Activated T-helper 1 cell treated with anti-CD3 and anti-CD28 coated beads, Interleukin-2, amount 50 U/mL, for 16 hours (primary cell): ENCODE measurements around the gene GARS1.
"Not testable (repeated sequence)": the region's sequence is repeated elsewhere in the genome, so short reads cannot be mapped to it uniquely, and the experiment has no call there.

Experiments
- DNase-seq, 2 donors: peaks; one replicate each; pipeline ENCODE4 v3.0.0-alpha.2; 2020; ENCODE audit warnings: low read depth in 1 of 2, low spot score in 1 of 2

The GARS1 gene

DNA sequence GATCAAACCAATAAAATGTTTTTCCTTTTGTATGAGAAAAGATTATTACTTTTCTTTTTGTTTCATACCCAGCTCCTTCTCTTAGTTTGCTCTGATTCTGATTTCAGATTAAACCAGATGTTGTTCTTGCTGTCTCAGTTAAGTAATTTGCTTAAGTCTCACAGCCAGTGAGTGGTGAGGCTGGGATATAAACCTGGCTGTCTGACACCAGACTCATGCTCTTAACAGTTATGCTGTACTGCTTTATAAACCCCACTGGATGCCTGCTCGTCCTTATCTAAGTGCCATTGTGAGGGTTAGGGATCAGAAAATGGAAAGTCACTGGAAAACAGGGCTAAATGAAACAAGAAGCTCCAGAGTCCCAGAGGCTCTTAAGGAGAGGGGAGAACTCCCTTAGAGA lies 24.3 kb downstream of the GARS1 start:
- DNase-seq = no peak

DNA sequence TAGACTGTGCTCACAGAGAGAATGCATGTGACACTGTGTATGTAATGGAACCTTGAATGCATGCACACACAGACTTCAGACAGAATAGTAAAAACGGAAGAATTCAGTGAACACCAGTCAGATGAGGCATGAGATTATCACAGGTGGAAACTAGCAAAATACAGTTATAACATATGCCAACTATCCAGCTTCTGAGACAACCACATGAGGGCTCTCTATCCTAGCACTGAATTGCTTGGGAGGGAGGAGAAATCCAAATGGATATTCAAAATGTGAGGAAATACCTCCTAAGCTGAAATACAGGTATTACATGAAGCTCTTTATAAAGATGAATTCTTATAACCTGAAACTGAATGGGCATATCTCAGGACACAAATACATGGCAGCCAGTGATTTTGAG lies 30.6 kb downstream of the GARS1 start:
- no peak for DNase-seq

DNA sequence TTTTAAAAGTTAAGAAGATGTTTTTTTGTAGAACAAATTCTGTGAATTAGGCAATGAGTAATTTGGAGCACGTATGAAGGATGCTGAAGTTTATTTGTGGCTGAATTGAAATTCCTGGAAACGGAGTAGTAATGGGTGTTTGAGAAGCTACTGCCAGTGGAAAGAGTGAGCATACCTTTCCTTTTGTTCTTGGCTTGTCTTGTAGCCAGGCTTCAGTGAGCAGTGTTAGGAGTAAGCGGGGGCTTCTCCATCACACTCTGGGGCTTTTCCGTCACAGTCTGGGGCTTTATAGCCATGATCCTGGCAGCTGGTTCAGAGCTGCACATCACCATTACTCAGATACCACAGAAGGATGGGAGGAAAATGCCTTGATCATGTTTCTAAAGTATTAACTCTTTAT lies 32.3 kb downstream of the GARS1 start:
- DNase-seq = no peak

DNA sequence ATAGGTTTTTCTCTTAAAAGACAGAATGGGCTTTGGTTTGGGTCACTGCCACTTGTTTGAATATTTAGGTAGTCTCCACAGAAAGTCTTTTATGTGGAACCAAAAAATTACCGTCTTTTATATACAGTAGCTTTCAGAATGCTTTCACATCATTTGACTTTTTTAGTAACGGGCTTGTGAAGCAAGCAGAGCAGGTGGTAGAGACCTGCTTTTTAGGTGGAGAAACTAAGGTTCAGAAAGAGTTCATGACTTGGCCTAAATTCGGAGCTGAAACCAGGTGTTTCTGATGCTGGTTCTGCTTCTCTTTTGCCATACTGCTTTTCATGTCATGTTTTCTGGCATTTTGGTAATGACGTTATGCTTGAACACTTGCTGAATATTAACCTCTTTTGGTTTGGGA lies 36.3 kb downstream of the GARS1 start:
- no peak for DNase-seq

DNA sequence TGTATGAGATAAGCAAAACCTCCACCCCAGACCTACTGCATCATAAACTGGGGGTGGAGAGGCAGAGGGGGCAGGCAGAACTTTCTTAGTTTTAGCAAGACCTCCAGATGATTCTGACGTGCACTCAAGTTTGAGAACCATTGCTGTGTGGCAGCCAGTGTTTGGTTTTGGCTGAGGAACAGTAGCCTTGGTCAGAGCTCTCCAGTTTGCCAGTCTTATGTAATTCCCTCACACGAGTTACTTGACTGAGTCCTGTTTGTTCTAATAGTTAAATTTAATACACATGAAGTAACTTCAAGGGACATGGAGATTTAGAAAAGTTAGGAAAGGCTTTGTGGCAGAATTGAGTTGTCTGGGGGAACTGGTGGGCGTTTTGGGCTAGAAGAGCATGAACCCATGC lies 38.5 kb downstream of the GARS1 start:
- DNase-seq = no peak

DNA sequence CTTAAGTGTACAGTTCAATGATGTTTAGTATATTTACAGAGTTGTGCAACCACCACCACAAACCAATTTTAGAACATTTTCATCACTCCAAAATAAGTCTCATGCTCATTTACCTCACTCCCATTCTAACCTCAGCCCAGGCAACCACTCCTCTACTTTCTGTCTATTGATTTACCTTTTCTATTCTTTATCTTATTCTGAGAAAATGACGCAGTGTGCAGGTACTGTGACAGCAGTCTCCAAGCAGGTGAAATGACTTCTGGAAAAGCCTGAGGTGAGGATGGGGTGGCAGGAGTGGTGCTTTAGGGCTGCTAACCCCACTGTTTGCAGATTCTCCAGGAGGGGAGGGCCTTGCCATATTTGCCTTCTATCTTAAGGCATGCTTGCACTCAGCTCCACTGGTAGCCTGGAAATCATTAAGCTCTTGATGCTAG lies 39.5 kb downstream of the GARS1 start:
- DNase-seq = no peak

DNA sequence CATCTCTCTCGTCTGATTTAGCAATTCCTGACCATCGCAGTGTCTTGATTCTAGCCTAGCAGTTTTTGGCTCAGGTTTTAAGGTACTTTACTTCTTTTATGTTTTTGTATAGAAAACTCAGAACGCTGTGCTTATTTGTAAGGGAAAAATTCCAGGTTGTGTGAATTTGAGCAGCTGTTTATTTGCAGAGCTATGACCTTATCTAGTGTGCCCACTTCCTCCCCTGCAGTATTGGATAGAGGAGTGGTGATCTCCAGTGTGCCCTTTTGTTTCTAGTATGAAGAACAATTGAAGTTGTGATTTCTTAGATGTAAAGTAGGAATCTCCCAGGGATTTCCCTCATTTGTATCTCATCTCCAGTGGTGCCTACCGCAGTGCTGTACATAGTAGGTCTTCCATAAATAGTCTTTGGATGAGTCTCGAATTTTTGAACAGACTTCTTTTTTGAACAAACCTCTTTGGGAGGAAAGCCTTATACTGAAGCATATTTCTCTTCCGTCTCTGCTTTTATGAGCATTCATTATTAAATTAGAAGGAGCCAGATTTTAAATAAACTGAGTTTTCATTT lies 40.0 kb downstream of the GARS1 start:
- no peak for DNase-seq

DNA sequence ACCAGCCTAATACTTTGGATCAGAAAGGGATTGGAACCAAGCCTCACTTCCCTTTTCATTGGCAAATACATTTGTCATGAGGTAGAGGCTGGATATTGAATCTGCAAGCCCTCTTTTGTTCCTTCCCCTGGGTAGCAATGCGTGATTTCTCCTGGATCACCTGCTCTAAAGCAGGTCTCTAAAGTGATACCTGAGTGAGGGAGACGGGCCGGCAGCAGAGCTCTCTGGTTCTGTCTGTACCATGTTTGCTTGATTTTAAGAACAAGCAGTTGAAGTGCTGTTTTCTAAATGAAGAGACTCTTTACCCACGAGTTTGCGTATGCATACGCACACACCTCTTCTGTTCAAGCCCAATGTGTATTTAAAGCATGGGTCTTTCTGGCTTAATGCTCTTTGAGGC lies 41.1 kb downstream of the GARS1 start:
- no peak for DNase-seq

DNA sequence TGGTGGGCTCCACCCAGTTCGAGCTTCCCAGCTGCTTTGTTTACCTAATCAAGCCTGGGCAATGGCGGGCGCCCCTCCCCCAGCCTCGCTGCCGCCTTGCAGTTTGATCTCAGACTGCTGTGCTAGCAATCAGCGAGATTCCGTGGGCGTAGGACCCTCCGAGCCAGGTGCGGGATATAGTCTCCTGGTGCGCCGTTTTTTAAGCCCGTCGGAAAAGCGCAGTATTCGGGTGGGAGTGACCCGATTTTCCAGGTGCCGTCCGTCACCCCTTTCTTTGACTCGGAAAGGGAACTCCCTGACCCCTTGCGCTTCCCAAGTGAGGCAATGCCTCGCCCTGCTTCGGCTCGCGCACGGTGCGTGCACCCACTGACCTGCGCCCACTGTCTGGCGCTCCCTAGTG lies 47.6 kb downstream of the GARS1 start:
- DNase-seq = not testable (repeated sequence)

DNA sequence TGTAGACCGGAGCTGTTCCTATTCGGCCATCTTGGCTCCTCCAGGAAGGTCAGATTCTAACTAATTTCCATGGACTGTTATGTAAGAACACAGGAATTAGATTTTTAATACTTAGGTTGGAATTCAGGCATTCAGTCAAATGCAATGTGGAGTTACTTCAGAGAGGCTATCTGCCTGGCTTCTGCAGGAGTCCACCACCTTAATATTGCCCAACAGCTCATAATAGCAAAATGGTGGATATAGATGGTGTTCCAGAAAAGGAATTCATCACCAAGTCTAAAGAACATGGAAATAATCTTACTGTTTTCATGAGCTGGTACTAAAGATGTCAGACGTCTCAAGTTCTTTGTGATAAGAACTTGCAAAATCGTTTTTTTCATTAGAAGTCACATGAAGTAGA lies 48.1 kb downstream of the GARS1 start:
- DNase-seq = no peak

DNA sequence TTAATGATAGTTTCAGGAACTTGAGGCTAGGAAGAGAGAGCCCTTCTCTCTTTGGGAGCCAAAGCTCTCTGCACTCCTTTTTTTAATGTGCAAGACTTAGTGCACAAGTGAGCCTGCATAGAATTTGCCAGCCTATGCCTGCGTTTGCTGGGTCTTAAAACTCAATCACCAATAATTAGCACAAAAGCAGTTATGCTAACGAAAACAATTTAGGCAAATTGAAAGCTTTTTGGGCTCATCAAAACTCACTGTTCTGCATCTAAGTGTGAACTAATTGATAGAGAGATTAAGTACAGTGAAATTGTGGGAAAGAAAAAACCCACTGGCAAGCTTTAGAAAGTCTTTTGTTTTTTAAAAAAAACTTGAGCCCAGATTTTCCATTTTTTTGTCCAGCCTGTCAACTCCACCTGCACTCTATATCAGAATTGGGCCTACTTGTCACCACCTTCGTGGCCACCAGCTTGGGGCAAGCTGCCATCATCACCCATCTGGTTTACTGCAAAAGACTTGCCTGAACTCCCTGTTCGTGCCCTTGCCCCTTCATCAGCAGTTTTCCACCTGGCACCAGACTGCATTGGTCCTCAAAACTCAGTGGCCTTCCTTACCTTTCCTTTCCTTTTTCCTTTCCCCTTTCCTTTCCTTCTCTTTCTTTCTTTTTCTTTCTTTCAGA lies 49.7 kb downstream of the GARS1 start:
- no peak for DNase-seq

DNA sequence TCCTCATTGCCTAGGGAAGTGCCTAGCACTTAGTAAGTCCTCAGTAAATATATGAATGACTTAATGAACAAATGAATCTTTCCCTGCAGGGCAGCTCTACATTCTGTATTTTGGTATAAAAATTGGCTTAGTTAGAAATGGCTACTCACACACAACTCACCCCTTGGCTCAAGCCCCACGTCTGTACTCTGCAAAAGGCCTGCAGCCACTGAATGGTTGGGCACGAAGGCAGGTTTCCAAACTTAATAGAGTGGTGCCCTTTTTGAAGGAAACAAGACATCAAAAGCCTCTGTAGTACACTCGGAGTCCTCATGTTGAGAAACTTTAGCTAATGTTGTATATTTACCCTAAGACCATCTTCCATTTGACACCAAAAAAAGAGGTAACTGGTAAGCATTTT lies 51.0 kb downstream of the GARS1 start:
- DNase-seq = no peak

DNA sequence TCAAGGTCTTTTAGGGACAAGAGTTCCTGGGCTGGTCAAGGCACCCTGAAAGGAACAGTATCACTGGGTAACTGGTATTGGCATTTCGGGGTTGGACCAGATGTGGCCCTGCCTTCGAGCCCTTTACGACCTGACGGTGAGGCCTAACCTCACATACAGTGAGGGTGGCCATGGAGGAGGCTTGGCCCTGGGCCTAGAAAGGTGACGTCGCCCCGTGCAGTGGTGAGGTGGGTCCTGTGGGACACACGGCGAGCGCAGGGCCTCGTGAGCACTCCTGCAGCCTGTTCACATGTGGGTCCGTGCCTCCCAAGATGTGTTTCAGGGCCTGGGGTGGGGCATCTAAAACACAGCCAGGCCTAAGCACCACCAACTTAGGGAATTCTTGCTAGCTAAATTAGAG lies 51.5 kb downstream of the GARS1 start:
- no peak for DNase-seq

DNA sequence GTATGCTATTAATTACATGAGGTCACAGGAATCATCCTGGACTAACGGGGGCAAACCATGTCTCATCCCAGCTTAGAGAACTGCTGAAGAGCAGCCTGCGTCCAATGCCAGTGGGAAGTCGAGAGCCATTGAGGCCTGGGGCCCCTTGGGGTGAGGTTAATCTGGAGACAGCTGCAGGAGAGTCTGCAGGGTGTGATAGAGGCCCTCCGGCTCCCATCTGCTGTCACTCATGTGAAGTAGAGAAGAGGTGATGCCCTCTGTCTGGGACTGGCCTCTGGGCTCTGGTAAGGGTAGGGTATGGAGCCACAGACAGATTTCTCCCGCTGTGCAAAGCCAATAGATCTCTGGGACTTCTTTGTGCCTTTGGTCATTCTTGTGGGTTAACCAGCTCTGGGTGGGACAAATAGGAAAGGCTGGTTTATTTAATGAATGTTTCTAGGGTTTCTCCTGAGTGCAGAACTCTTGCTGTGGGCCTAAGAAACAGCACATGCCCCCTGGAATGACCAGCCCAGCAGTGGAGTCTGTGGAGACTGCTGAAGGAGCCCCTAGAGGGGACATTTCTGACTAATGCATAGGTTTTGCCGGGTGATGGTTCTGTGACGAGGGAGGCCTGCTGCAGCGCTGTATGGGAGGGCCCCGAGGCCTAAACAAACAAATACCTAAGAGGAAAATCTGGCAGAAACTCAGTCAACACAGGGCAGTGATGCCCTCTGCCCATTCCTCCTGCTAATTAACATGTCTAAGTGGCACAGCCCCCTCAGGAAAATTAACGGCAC lies 53.1 kb downstream of the GARS1 start:
- no peak for DNase-seq

DNA sequence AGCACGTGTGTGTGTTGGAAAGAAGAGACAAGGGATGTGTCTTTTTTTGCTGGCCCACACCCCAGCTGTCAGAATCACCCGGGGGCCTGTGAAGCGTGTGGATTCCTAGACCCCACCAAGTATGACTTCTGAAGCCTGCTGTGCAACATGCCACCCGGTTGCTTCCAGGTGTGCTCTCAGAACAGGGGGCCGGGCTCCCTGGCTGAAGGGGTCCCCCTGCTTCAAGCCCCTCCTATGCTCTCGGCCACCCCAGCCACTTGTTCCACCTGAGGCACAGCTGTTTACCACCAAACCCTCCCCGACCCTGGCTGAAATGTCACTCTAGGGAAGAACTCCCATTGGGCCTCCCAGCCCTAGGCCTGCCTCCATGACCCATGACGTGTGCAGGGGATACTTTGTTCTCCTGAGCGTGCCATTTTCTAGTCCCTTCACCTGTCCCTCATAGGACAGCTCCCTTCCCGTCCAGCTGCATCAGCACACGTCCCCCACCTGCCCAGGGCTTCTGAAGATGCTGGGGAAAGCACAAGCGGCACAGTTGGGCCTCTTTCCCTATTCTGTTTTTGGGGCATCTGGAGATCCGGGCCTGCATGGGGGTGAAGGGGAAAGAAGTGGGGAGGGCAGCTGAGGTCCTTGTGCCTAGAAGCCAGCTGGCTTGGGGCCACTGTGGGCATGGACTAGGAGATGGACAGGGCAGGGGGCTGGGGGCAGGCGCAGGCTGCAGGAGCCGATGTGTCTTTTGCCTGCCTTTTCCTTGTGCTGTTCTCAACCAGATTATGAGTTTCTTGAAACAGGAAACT lies 54.3 kb downstream of the GARS1 start:
- no peak for DNase-seq

DNA sequence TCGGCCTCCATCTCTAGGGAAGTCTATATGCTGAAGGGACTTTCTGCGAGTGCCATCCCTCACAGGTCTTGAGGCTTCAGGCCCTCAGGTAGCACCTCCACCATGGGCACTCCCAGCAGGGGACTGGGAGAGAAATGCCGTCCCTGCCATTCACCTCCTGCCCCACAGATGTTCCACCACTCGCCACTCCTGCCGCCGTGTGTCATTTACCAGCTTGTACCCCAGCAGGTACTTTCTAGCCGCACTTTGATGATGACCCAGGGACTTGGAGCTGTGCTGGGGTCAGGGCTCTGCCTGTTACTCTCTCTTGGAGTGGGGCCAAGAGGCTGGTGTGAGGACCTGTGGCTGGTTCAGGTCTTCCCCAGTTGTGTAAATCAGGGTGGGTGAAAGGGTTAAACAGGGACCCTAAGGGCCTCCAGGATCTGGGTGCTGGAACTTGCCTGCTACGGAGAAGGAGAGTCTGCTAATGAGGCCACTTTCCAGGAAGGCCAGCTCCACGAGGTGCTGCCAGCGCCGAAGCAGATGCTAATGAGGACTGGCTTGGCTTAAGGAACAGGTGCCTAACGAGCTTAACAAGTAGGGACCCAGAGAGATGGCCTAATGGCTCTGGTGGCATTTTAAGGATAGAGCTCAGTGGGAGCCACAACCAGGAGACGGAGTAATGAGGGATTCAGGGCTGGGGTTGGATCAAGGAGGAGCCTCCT lies 55.2 kb downstream of the GARS1 start:
- DNase-seq = no peak

DNA sequence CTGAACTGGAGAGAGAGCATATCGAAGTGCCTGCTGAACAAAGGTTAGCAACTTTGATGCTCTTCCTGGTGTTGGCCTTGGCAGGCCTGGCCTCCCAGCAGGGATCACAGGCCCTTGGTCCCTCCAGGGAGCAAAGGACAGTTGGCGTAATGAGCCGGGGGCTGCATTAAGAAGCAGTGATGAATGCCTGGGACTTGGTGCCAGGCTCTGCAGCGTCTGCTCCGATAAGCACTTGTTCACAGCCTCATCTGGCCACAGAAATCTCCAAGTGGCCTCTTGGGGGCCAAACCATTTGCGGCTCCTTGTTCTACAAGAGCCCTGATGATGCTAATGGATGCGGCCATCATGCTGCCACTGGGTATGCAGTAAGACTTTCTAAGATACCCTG lies 55.7 kb downstream of the GARS1 start:
- DNase-seq = no peak

DNA sequence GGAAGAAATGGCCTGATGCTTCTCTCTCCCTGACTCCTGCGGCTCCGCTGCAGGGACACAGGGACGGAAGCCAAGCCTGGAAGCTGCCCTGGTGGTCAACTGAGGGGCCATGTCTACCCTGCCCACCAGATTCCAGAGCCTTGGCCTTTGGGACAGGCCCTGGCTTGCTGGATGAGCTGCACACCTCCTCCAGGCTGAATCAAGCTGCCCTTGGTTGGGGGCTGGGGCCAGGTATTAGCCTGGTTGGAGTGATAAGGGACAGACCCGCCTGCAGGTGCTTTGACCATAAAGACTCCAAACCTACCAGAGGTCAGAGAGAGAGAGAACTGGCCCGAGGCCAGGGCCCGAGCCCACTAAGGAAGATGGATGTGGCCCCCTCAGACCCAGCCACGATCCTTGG lies 57.5 kb downstream of the GARS1 start:
- DNase-seq = no peak

DNA sequence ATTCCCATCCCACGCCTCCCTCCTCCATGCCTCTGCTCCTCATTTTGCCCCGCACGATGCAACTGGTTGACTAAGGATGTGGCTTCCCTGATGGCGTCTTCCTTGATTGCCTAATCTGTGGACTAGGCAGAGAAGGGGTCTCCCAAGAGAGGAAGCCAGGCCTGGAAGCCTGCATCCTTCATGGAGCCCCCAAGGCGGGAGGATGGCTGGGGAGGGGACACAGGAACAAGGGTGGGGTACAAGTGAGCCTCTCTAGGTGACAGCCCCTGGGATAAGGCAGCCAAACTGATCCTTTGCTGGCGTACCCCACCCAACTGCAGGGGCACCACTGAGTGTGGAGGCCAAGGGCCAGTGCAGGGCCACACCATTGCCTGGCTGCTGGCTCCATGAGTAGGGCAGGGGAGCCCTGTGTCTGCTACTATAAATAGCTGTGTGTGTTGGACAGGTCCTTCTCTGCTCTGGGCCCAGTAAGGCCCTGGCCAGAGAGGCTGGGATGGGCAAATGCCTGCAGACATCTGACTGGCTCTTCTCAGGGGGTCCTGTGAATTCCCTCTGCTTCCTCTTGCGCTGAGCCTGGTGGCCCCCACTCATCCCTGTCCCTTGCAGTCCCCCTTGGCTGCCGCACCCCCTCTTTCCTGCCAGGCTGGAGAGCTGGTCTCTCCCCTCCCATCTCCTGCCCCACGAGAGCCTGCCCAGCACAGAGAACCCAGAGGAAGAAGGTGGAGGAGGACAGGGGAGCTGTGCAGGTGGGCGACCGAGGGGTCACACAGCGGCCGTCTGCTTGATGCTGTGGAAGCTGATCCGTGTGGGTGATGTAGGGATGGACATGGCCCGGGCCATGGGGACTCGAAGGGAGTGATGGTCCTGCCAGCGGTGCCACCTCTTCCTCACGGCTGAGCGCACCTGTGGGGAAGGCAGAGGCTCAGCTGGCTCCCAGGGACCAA lies 58.3 kb downstream of the GARS1 start:
- no peak for DNase-seq
